LNCaP clone FGC (cell line): ENCODE results near the gene SRSF9.
"Not testable (repeated sequence)": the region's sequence is repeated elsewhere in the genome, so short reads cannot be mapped to it uniquely, and the experiment has no call there.

Experiments
- DNase-seq: peaks from one replicate; pipeline ENCODE4 v3.0.0-alpha.2; 2011; ENCODE audit warnings: low read depth
- H3K4me3 ChIP-seq: 2 replicates; pipeline ENCODE4 v1.5.1; 2011; ENCODE audit warnings: mild to moderate bottlenecking, low read depth, low read length, control low read depth
- CTCF ChIP-seq: IDR thresholded peaks from 2 replicates; pipeline ENCODE4 v1.5.1; 2012; ENCODE audit warnings: mild to moderate bottlenecking; ENCODE audit not compliant: control insufficient read depth, insufficient read depth; ENCODE audit errors: extremely low read depth

The SRSF9 gene

GRCh38 chr12:120463712-120464111 is 5.8 kb downstream of the SRSF9 start:
- no peak for DNase-seq
- H3K4me3 ChIP-seq: no peak overlapping the region
- no peak for TF ChIP-seq CTCF

GRCh38 chr12:120462099-120462640 is 7.4 kb downstream of the SRSF9 start:
- TF ChIP-seq CTCF: no peak
- no peak for DNase-seq
- H3K4me3 ChIP-seq: no peak overlapping the region

- DNase-seq: no peak
- TF ChIP-seq CTCF: no peak
- H3K4me3 ChIP-seq: no peak overlapping the region
Measured at GRCh38 chr12:120460157-120460556, 9.4 kb downstream of the SRSF9 start.

- TF ChIP-seq CTCF: peak; percentile 28; the same call in 1 of the 2 replicates
- DNase-seq: no peak
- H3K4me3 ChIP-seq: no peak overlapping the region
Measured at GRCh38 chr12:120457133-120457532, 12.4 kb downstream of the SRSF9 start.

- no peak for TF ChIP-seq CTCF
- H3K4me3 ChIP-seq: no peak overlapping the region
- DNase-seq: no peak
Measured at GRCh38 chr12:120455302-120455701, 14.2 kb downstream of the SRSF9 start.

GRCh38 chr12:120453977-120454376 is 15.6 kb downstream of the SRSF9 start:
- DNase-seq: no peak
- no peak overlapping the region for H3K4me3 ChIP-seq
- TF ChIP-seq CTCF: peak; percentile 40

- TF ChIP-seq CTCF: no peak
- no peak for DNase-seq
- H3K4me3 ChIP-seq: no peak overlapping the region
Measured at GRCh38 chr12:120453060-120453750, 16.3 kb downstream of the SRSF9 start.

- not testable (repeated sequence) for H3K4me3 ChIP-seq, DNase-seq
Measured at GRCh38 chr12:120452524-120452923, 17.0 kb downstream of the SRSF9 start.
